Stimulated activated CD8-positive, alpha-beta memory T cell treated with anti-CD3 and anti-CD28 coated beads, Interleukin-12 subunit alpha, Interleukin-12 subunit beta, amount 100 ng/mL, for 1 hour (primary cell): ENCODE measurements around the gene OSM.

Experiments used
- DNase-seq: peaks from one replicate; pipeline ENCODE4 v3.0.0-alpha.2; 2020; ENCODE audit warnings: low read depth

Gene OSM

GRCh38 chr22:30266445-30267381 lies at the start of gene OSM:
Gene OSM, minus strand, starts transcription at chr22:30266851. Its CDS starts 52 bp downstream, at chr22:30266799.
- DNase-seq = no peak

DNA sequence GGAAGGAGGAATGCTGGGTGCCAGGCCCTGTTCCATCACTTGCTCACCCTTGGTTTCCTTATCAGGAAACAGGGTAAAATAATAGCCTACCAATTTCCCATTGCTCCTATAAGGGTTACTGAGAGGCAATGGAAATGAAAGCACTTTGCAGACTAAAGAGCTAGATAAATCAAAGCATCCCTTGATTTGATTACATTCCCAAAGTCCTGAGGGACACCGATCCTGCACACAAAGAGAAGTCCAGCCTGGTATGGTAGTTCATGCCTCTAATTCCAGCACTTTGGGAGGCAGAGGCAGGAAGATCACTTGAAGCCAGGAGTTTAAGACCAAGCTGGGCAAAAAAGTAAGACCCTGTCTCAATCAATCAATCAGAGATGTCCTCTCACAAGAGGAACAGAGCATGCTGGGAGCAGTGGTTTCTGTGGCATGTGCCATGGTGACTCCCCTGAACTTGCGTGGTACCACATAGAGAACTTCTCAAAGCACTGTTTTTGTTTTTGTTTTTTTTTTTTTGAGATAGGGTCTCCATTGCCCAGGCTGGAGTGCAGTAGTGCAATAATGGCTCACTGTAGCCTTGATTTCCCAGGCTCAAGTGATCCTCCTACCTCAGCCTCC lies 49.4 kb upstream of the OSM start:
- no peak for DNase-seq

GRCh38 chr22:30314915-30315314 lies 48.3 kb upstream of the OSM start:
- DNase-seq = peak; percentile 30

DNA sequence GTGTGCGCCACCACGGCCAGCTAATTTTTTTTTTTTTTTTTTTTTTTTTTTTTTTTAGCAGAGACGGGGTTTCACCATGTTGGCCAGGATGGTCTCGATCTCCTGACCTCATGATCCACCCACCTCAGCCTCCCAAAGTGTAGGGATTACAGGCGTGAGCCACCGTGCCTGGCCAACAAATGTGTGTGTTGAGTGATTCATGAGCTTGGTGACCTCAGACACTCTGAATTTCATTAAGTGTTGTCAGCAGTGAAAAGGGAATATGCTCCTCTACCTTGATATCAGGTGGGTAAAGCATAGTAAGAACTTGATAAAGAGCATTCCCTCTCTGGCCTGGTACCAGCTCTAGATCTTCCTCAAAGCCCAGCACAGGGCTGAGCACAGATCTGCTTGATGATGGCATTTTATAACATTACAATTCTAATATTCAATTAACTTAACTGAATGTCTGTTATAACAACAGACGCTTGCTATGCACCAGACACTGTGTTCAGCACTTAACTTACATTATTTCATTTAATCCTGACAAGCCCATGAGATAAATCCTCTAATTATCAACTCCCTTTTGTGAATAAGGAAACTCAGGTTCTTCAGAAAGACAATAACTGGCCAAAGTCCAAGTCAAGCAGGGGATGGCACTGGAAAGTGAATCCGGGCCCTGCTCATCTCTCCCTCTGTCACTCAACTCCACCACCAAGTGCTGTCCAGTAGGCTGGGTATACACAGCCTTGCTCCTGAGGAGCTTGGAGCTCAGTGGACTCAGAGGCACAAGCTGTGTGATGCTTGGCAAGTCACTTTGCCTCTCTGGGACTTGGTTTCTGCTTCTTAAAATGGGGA lies 47.1 kb upstream of the OSM start:
- DNase-seq = no peak

DNA sequence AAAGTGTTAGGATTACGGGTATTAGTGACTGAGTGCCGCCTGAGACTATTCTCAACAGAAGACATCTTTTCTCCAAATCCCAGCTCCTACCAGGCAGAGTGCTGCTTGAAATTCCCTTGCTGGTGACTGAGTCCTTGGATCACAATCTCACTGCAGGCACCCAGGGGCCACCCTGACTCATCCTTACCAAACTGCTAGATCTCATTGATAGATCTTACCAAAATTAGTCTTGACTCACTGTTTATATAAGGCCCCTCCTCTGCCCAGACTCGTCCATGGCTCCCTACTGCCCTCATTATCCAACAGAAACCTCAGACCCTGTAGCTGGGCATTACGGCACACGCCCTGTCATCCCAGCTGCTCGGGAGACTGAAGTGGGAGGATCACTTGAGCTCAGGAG lies 45.4 kb upstream of the OSM start:
- no peak for DNase-seq

- DNase-seq = no peak
Observed at GRCh38 chr22:30310881-30311771, 44.5 kb upstream of the OSM start.

GRCh38 chr22:30309951-30310741 lies 43.5 kb upstream of the OSM start:
- no peak for DNase-seq

DNA sequence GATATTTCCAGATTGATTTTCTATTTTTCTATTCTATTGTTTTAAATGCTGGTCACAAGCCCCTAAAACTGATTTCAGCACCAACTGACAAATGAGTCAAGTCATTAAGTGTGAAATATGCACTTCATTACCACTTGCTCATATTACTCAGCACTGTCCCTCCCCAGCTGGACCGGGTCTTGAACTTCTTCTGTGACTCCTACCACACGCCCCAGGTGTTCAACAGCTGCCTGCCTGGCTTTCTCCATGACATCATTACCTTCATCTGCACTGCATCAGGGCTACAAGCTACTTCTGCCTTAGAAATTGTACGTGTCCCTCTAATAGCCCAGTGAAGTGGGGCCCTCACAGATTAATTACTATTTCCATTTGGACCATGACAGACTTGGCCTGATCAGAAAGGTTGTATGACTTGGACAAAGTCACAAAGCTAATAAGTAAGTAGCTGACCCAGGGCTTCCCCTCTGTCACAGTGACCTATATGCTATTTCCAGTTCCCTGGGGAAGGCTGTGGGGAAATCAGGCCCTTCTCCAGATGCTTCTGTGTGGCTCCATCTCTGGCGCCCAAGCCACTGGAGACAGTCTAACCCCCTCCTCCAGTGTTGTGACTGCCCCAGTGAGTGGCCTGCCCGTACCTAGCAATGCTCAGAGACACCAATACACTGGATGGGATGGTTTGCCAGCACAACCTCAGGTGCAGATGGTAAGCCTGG lies 42.0 kb upstream of the OSM start:
- DNase-seq = no peak

DNA sequence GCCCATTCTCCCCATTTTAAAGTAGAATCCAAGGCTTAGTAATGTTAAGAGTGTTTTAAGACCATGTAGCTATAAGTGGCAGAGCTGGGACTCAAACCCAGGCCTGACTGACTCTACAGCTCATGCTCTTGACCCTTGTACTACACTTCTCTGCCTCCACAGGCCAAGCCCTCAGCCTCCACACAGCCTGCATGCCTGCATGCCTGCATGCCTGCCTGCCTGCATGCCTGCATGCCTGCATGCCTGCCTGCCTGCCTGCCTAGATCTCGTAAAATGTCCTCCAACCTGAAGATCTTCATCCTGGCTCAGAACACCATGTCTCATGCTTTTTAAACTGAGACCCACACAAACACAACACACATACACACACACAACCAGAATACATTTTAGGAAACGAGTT lies 41.4 kb upstream of the OSM start:
- no peak for DNase-seq

- no peak for DNase-seq
Observed at GRCh38 chr22:30307041-30307574, 40.5 kb upstream of the OSM start.

DNA sequence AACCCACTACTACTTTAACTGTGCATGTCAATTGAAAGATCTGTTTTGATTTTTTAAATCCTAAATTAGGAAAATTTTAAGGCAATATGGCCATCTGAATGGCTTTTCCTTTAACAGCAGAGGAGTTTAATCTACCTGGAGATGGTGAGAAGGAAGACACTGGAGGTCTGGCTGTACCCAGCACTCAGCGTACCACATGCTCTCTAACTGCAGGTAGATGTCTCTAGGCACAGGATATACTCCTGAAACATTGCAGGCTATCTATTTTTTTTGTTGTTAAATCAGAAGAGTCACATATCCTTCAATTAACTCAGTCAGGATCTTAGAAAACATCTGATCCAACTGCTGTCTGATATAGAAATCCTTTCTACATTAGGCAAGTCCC lies 40.0 kb upstream of the OSM start:
- no peak for DNase-seq

- DNase-seq = no peak
Observed at GRCh38 chr22:30305906-30306626, 39.4 kb upstream of the OSM start.

DNA sequence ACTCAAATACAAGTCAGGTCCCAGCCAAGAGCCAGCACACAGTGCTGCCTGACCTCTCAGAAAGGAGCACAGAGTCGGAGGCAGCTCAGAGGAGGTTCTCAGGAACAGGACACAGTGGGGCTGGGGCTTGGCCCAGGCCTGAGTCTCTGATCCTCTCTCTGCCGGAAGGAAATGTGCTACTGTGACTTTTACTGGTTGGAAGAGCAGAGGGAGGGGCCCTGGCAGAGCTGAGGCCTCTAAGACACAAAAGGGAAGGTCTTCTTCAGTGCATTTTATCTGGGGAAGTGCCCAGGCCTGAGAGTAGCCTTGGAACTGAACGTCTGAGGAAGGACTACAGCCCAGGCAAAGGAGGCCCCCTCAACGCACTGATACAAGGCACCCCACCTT lies 38.9 kb upstream of the OSM start:
- DNase-seq = no peak

GRCh38 chr22:30304495-30305244 lies 38.0 kb upstream of the OSM start:
- DNase-seq = no peak

DNA sequence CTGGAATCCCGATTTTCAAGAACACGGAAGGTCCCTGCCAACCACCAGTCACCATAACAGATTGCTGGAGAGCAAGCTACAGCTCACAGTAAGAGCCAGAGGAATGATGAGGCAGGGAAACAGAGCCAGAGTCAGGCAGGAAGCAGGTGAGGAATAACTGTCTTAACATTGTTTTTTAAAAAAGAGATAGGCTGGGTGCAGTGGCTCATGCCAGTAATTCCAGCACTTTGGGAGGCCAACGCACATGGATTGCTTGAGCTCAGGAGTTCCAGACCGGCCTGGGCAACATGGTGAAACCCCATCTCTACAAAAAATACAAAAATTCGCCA lies 36.1 kb upstream of the OSM start:
- no peak for DNase-seq

DNA sequence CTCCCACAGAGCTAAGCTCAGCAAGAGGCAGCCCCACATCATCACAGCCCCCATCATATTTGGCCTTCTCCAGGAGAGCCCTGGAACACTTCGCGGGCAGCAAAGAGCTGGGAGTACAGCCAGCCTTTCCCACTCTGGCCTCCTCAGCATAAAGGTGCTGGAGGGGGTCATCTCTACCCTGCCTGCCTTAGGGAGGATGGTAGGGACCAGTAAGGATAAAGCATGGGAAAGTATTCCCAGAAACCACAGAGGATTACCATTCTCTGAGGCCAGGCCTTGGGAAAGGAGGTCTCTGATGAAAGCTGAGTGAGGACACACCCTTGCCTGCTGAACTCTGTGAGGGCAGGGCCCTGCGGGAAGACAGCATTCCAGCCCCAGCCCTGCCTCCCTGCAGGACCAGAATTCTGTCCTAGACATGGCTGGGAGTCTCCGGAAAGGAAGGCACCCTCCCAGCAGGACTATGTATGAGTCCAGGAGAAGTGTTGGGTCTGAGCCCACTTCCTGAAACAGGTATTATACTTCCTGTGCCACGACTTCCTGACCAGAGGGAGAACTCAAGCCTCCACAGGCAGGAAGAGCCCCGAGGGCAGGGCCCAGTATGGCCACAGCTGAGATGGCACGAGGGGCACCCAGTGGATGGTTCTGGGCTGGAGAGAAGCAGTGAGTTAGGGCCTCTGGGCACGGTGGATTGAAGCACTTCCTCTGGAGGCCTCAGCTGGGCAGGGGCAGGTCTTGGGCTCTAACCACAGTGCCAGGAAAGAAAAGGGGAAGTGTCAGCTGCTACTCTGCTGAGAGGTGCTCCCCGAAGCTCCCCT lies 35.6 kb upstream of the OSM start:
- no peak for DNase-seq

DNA sequence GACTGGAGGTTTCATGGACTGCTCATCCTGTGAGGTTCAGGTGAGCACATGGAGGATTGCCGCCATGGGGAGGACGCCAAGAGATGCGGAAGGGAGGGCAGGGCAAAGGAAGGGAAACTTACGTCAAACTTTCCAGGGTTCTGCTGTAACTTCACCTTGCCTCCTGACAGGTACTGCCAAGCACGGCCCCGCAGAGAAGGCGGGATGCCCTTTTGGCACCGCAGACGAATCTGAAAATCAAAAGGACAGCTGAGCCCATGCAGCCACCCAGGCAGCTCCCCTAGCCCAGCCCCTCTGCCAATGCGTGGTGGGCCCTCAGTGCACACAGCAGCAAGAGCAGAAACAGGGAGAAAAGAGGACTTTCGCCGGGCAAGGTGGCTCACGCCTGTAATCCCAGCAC lies 32.7 kb upstream of the OSM start:
- no peak for DNase-seq
